OCI-LY1 (cell line): Measurements from ENCODE around the gene ABHD16A.

Experiments
- H2AFZ ChIP-seq: fragments of 200-600 bp; sonication (generic), shearing (Covaris generic); 2 replicates; pipeline ENCODE4 v1.6.0; 2014; ENCODE audit warnings: antibody characterized with exemption, mild to moderate bottlenecking, low read length
- H3F3A ChIP-seq: fragments of 200-600 bp; sonication (generic), shearing (Covaris generic); 2 replicates; pipeline ENCODE4 v1.6.0; 2014; ENCODE audit warnings: mild to moderate bottlenecking, antibody characterized with exemption, low read length, moderate library complexity; ENCODE audit not compliant: insufficient read depth
- H3K27ac ChIP-seq: fragments of 200-600 bp; sonication (generic); 2 replicates; pipeline ENCODE4 v1.5.1; 2014; ENCODE audit warnings: low read length, mixed run types, mild to moderate bottlenecking, low read depth; ENCODE audit not compliant: poor library complexity, severe bottlenecking
- H3K27me3 ChIP-seq: fragments of 200-600 bp; sonication (generic); 2 replicates; pipeline ENCODE4 v1.6.0; 2014; ENCODE audit warnings: antibody characterized with exemption, mild to moderate bottlenecking, low read length, moderate library complexity; ENCODE audit not compliant: insufficient read depth
- H3K36me3 ChIP-seq: fragments of 200-600 bp; sonication (generic); 2 replicates; pipeline ENCODE4 v1.6.1; 2014; ENCODE audit warnings: mild to moderate bottlenecking, antibody characterized with exemption, low read length, moderate library complexity, mixed read lengths; ENCODE audit not compliant: insufficient read depth
- H3K4me1 ChIP-seq: fragments of 200-600 bp; sonication (generic); 2 replicates; pipeline ENCODE4 v1.5.1; 2014; ENCODE audit warnings: mild to moderate bottlenecking, low read length, moderate library complexity; ENCODE audit not compliant: insufficient read depth, severe bottlenecking
- H3K4me2 ChIP-seq: fragments of 200-600 bp; sonication (generic), shearing (Covaris generic); 2 replicates; pipeline ENCODE4 v1.6.1; 2014; ENCODE audit warnings: low read length
- H3K4me3 ChIP-seq: fragments of 200-600 bp; sonication (generic); 2 replicates; pipeline ENCODE4 v1.5.1; 2014; ENCODE audit warnings: low read length, low read depth, mild to moderate bottlenecking, mixed read lengths; ENCODE audit not compliant: poor library complexity, severe bottlenecking
- H3K79me2 ChIP-seq: fragments of 200-600 bp; shearing (Covaris generic); 2 replicates; pipeline ENCODE4 v1.6.1; 2016; ENCODE audit warnings: mixed run types, low read length, mixed read lengths; ENCODE audit not compliant: insufficient read depth
- H3K9ac ChIP-seq: fragments of 200-600 bp; sonication (generic), shearing (Covaris generic); 2 replicates; pipeline ENCODE4 v1.6.1; 2014; ENCODE audit warnings: mild to moderate bottlenecking, low read length, mixed read lengths
- H3K9me2 ChIP-seq: fragments of 200-600 bp; sonication (generic), shearing (Covaris generic); 2 replicates; pipeline ENCODE4 v1.6.1; 2014; ENCODE audit warnings: low read depth, mild to moderate bottlenecking, low read length, mixed read lengths
- H3K9me3 ChIP-seq: fragments of 200-600 bp; shearing (Covaris generic); 2 replicates; pipeline ENCODE4 v1.6.1; 2014; ENCODE audit warnings: low read length, mixed read lengths
- H4K20me1 ChIP-seq: fragments of 200-600 bp; sonication (generic), shearing (Covaris generic); 2 replicates; pipeline ENCODE4 v1.6.0; 2016; ENCODE audit warnings: mild to moderate bottlenecking, low read length; ENCODE audit not compliant: insufficient read depth
- EZH2 ChIP-seq: fragments of 200-600 bp; sonication (generic), shearing (Covaris generic); IDR thresholded peaks from 2 replicates; pipeline ENCODE4 v1.8.0; 2017; ENCODE audit warnings: borderline replicate concordance, mixed run types, mild to moderate bottlenecking, antibody characterized with exemption, low read length, moderate library complexity, mixed read lengths
- TF ChIP-seq, protein P1 (sequence below): fragments of 200-600 bp; sonication (generic), shearing (Covaris generic); IDR thresholded peaks from 2 replicates; pipeline ENCODE4 v1.5.1; 2017; ENCODE audit warnings: mild to moderate bottlenecking, antibody characterized with exemption, low read length, moderate library complexity, mixed read lengths

Gene ABHD16A

DNA sequence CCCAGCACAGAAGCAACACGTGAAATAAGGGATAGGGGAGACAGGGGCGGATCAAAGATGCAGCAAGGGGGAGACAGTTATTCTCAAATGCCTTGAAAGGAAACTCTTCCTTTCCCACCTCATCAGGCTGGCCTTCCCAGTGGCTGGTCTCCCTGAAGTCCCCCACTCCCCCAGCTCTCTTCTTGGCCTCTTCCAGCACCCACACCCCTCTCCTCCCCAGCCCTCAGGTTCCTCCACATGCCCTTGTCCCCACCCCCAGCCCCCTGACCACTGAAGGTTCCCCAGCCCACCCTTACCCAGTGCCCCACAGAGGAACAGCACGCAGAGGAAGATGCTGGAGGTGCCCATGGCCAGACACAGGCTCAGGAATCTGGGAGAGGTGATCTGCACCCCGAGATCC lies 10.3 kb upstream of the ABHD16A start:
- Histone ChIP-seq H3K9ac (no peak overlapping the region), H3F3A (0 out of 2 replicates have a peak, but pooled peaks cover 4% of the 10 kb centered on the region), H3K4me2 (no peak overlapping the region), H3K4me3 (no peak overlapping the region), H3K27me3 (peaks cover 10% of the 10 kb centered on the region; the same call in 1 of the 2 replicates), H3K27ac (no peak overlapping the region), H3K9me3 (no peaks in the 10 kb centered on the region), H2AFZ (no peak overlapping the region), H3K9me2 (no peaks in the 10 kb centered on the region), H4K20me1 (no peaks in the 10 kb centered on the region), H3K4me1 (no peaks in the 10 kb centered on the region), H3K79me2 (no peaks in the 10 kb centered on the region), H3K36me3 (no peaks in the 10 kb centered on the region)
- no peak for TF ChIP-seq EZH2
- TF ChIP-seq, protein P1, sequence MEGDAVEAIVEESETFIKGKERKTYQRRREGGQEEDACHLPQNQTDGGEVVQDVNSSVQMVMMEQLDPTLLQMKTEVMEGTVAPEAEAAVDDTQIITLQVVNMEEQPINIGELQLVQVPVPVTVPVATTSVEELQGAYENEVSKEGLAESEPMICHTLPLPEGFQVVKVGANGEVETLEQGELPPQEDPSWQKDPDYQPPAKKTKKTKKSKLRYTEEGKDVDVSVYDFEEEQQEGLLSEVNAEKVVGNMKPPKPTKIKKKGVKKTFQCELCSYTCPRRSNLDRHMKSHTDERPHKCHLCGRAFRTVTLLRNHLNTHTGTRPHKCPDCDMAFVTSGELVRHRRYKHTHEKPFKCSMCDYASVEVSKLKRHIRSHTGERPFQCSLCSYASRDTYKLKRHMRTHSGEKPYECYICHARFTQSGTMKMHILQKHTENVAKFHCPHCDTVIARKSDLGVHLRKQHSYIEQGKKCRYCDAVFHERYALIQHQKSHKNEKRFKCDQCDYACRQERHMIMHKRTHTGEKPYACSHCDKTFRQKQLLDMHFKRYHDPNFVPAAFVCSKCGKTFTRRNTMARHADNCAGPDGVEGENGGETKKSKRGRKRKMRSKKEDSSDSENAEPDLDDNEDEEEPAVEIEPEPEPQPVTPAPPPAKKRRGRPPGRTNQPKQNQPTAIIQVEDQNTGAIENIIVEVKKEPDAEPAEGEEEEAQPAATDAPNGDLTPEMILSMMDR: no peak

DNA sequence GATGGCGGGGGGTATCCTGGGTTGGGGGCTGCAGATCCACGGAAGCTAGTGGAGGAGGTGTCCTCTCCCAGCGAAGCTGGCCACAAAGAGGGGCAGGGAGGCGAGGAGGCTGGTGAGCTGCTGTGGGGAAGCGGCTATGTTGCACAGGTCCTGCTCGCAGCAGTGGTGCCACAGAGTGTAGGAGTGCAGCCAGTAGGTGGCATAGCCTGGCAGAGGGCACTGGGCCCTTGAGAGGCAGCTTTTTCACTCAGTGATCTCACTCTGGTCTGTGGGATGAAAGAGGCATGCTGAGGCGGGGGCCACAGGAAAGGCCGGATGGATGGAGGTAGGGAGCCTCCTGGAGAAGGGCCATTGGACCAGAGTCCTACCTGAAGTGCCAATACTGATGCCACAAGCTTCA lies 9.2 kb upstream of the ABHD16A start:
- Histone ChIP-seq H4K20me1 (no peaks in the 10 kb centered on the region), H3K4me1 (no peaks in the 10 kb centered on the region), H3K4me2 (no peak overlapping the region), H3K9me3 (no peaks in the 10 kb centered on the region), H3K9me2 (no peaks in the 10 kb centered on the region), H3K36me3 (no peaks in the 10 kb centered on the region), H3K27me3 (peaks cover 10% of the 10 kb centered on the region; the same call in 1 of the 2 replicates), H3K4me3 (no peak overlapping the region), H3F3A (0 out of 2 replicates have a peak, but pooled peaks cover 4% of the 10 kb centered on the region), H3K9ac (no peak overlapping the region), H2AFZ (no peak overlapping the region), H3K27ac (no peak overlapping the region), H3K79me2 (no peaks in the 10 kb centered on the region)
- TF ChIP-seq EZH2: no peak
- TF ChIP-seq, protein P1: peak; percentile 47

DNA sequence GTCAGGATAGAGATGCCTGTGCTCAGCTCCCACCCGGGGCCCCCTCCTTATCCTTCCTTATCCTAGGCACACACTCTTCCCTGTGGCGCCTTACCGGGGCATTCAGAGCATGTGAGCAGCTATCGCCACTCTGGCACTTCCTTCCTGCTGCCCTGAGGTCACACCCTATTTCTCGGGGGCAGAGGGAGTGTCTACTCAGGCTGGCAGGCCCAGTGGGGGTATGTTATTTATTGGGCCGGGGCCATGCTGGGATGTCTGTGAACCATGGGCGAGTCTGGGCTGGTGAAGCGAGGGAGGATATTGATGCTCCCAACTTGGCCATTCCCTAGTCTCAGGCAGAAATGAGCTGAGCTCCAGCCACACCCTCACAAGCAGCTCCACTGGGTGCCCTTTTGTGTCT lies 8.1 kb upstream of the ABHD16A start:
- peaks cover 10% of the 10 kb centered on the region; the same call in 1 of the 2 replicates for H3K27me3 ChIP-seq
- no peak overlapping the region for H2AFZ ChIP-seq
- no peaks in the 10 kb centered on the region for H4K20me1 ChIP-seq
- H3K9me3 ChIP-seq: no peaks in the 10 kb centered on the region
- H3K4me3 ChIP-seq: no peak overlapping the region
- no peaks in the 10 kb centered on the region for H3K4me1 ChIP-seq
- no peaks in the 10 kb centered on the region for H3K79me2 ChIP-seq
- H3K9ac ChIP-seq: no peak overlapping the region
- no peak overlapping the region for H3K4me2 ChIP-seq
- H3F3A ChIP-seq: no peaks in the 10 kb centered on the region
- no peak for TF ChIP-seq EZH2
- TF ChIP-seq, protein P1: no peak
- H3K9me2 ChIP-seq: no peaks in the 10 kb centered on the region
- H3K27ac ChIP-seq: no peak overlapping the region
- no peaks in the 10 kb centered on the region for H3K36me3 ChIP-seq
